GM21825 (cell line): ENCODE results near the gene SP140.
"Not testable (repeated sequence)": the region's sequence is repeated elsewhere in the genome, so short reads cannot be mapped to it uniquely, and the experiment has no call there.

ENCODE experiments used
- ATAC-seq: cut with Tn5 transposase; IDR thresholded peaks from one replicate; pipeline ENCODE4 v1.9.1; 2021; ENCODE audit warnings: mild to moderate bottlenecking, moderate library complexity; ENCODE audit not compliant: unreplicated experiment

SP140 gene

GRCh38 chr2:230282936-230283335 lies 57.4 kb downstream of the SP140 start:
- ATAC-seq: no peak

GRCh38 chr2:230286048-230286447 lies 60.5 kb downstream of the SP140 start:
- no peak for ATAC-seq

- ATAC-seq: not testable (repeated sequence)
Observed at GRCh38 chr2:230289311-230289710, 63.8 kb downstream of the SP140 start.

- no peak for ATAC-seq
Observed at GRCh38 chr2:230295192-230295591, 69.7 kb downstream of the SP140 start.

- no peak for ATAC-seq
Observed at GRCh38 chr2:230296917-230297316, 71.4 kb downstream of the SP140 start.

GRCh38 chr2:230299618-230300017 lies 74.1 kb downstream of the SP140 start:
- ATAC-seq: no peak

GRCh38 chr2:230305416-230306275 lies 80.1 kb downstream of the SP140 start:
- ATAC-seq: no peak

GRCh38 chr2:230306474-230306873 lies 80.9 kb downstream of the SP140 start:
- ATAC-seq: no peak

GRCh38 chr2:230307485-230307884 lies 81.9 kb downstream of the SP140 start:
- no peak for ATAC-seq

- ATAC-seq: no peak
Observed at GRCh38 chr2:230308402-230309000, 83.0 kb downstream of the SP140 start.

GRCh38 chr2:230310792-230311191 lies 85.3 kb downstream of the SP140 start:
- ATAC-seq: not testable (repeated sequence)

- not testable (repeated sequence) for ATAC-seq
Observed at GRCh38 chr2:230311634-230312033, 86.1 kb downstream of the SP140 start.

- no peak for ATAC-seq
Observed at GRCh38 chr2:230312638-230313037, 87.1 kb downstream of the SP140 start.

- ATAC-seq: no peak
Observed at GRCh38 chr2:230317366-230317765, 91.8 kb downstream of the SP140 start.

GRCh38 chr2:230318190-230319121 lies 92.9 kb downstream of the SP140 start:
- peak; percentile 51 for ATAC-seq

- ATAC-seq: peak; percentile 82
Observed at GRCh38 chr2:230319211-230319862, 93.8 kb downstream of the SP140 start.

GRCh38 chr2:230321031-230321430 lies 95.5 kb downstream of the SP140 start:
- no peak for ATAC-seq

- no peak for ATAC-seq
Observed at GRCh38 chr2:230322561-230323384, 97.2 kb downstream of the SP140 start.

- ATAC-seq: no peak
Observed at GRCh38 chr2:230323385-230324106, 98.0 kb downstream of the SP140 start.
